Gastrocnemius medialis (tissue), 4 donors: ENCODE measurements around the gene RGCC. TPM values are rescaled to one million over a fixed set of nuclear protein-coding genes. Genes with fewer than 3 reads are reported as not detected.
A peak's percentile ranks its signal among the peaks of the same experiment; 100 is the strongest.

Source experiments
- ATAC-seq, 2 donors: fragments of 150-250 bp; one replicate each; pipeline ENCODE4 v1.9.1; 2016
- DNase-seq, 2 donors: peaks; one replicate each; pipeline ENCODE4 v3.0.0-alpha.2; 2019
- H3K27ac ChIP-seq, 4 donors: fragments of 200-600 bp; sonication (generic); 1 replicate in 1 of 4; 2 replicates in 3 of 4; pipeline ENCODE4 v1.5.1; 2016 to 2018; ENCODE audit warnings: mild to moderate bottlenecking in 2 of 4, moderate library complexity in 1 of 4
- H3K27me3 ChIP-seq, 3 donors: fragments of 200-600 bp; sonication (generic) in 2 of 3; 1 replicate in 1 of 3; 2 replicates in 2 of 3; pipeline versions ENCODE4 v1.5.1 to v1.6.0; 2016 to 2019; ENCODE audit warnings: mild to moderate bottlenecking in 1 of 3, moderate library complexity in 1 of 3
- H3K36me3 ChIP-seq, 2 donors: fragments of 200-600 bp; sonication (generic) in 1 of 2; one replicate each; pipeline ENCODE4 v1.5.1; 2017 to 2018
- H3K4me1 ChIP-seq, 2 donors: fragments of 200-600 bp; sonication (generic) in 1 of 2; one replicate each; pipeline ENCODE4 v1.5.1; 2016 to 2017; ENCODE audit warnings: mild to moderate bottlenecking in 2 of 2
- H3K4me3 ChIP-seq, 4 donors: fragments of 200-600 bp; sonication (generic) in 3 of 4; 1 replicate in 1 of 4; 2 replicates in 3 of 4; pipeline ENCODE4 v1.5.1; 2016 to 2019; ENCODE audit warnings: mild to moderate bottlenecking in 2 of 4
- H3K9me3 ChIP-seq, 3 donors: fragments of 200-600 bp; sonication (generic) in 2 of 3; 1 replicate in 1 of 3; 2 replicates in 2 of 3; pipeline ENCODE4 v1.5.1; 2016 to 2019
- CTCF ChIP-seq, 5 experiments: fragments of 450-650 bp in 3 of 5; fragments of 200-600 bp in 2 of 5; sonication (generic) in 2 of 5; IDR thresholded peaks in 4 of 5; conservative IDR thresholded peaks in 1 of 5; 1 replicate in 4 of 5; 2 replicates in 1 of 5; pipeline ENCODE4 v1.5.1; 2016 to 2019; ENCODE audit warnings: antibody characterized with exemption in 5 of 5, mild to moderate bottlenecking in 3 of 5, moderate library complexity in 3 of 5
- POLR2A ChIP-seq, 2 donors: fragments of 450-650 bp; IDR thresholded peaks; one replicate each; pipeline ENCODE4 v1.6.1; 2017; ENCODE audit warnings: antibody characterized with exemption in 2 of 2, mild to moderate bottlenecking in 2 of 2, moderate library complexity in 2 of 2
- in situ Hi-C, 4 donors: fragments of 200-750 bp; cut with MboI; loops; one replicate each; pipeline versions ENCODE4 v1.15.0 to v1.8.0; 2017; ENCODE audit warnings: low sequenced_read_pairs in 4 of 4
- intact Hi-C: fragments of 100-400 bp; cut with DNase I; formaldehyde crosslinking; loops from one replicate; pipeline ENCODE4 v1.15.1; 2023; ENCODE audit warnings: low total_unique reads
- total RNA-seq, 4 donors: library from RNA; depleted of rRNA; stranded (reverse); fragments of >200 nt; gene quantifications; one replicate each; pipeline versions ENCODE4 v1.1.0 to v1.2.3, GENCODE V29; 2016

The RGCC gene
- total RNA-seq, 4 donors from 2014 or later, result 56.1 to 135 (median 92.0) TPM

GRCh38 chr13:41455725-41456419 is 1.5 kb upstream of the RGCC start:
- in situ Hi-C loops, result loop anchor here in 2 of 4 donors (25.0 kb wide), 2 partner anchors 181 to 206 kb away; no protein-coding TSS in a partner anchor
- H3K4me1 ChIP-seq, result peaks cover 4 to 11% of the 10 kb centered on the region in 2 donors
- ATAC-seq (no peak), DNase-seq (no peak)
- peaks cover 18 to 32% (median 25%) of the 10 kb centered on the region in 3 donors for H3K27me3 ChIP-seq
- no peaks in the 10 kb centered on the region for H3K9me3 ChIP-seq
- intact Hi-C loops, result loop anchor here (2.0 kb wide), 1 partner anchor 197 kb away; no protein-coding TSS in a partner anchor
- TF ChIP-seq POLR2A (IDR thresholded peaks at IDR 0.05) (no peak), CTCF (IDR thresholded peaks at IDR 0.05 in 4 of 5, conservative IDR thresholded peaks at IDR 0.05 in 1 of 5) (no peak)
- no peaks in the 10 kb centered on the region for H3K36me3 ChIP-seq
- no peak overlapping the region for H3K4me3 ChIP-seq
- H3K27ac ChIP-seq, result no peak overlapping the region

GRCh38 chr13:41457589-41458186 is 338 bp downstream of the RGCC start:
- peaks cover 4 to 11% of the 10 kb centered on the region in 2 donors for H3K4me1 ChIP-seq
- H3K27ac ChIP-seq, result peak overlapping the region; percentile 19 to 70 (median 55)
- no peak for DNase-seq
- peaks cover 21 to 36% (median 25%) of the 10 kb centered on the region in 3 donors for H3K27me3 ChIP-seq
- H3K4me3 ChIP-seq, result peak overlapping the region; percentile 66 to 76 (median 70)
- in situ Hi-C loops, result loop anchor here in 2 of 4 donors (25.0 kb wide), 2 partner anchors 180 to 205 kb away; no protein-coding TSS in a partner anchor
- H3K9me3 ChIP-seq, result no peaks in the 10 kb centered on the region
- peaks cover 0 to 13% of the 10 kb centered on the region in 2 donors for H3K36me3 ChIP-seq
- intact Hi-C loops, result loop anchor here (2.0 kb wide), 2 partner anchors 39 to 195 kb away; no protein-coding TSS in a partner anchor
- ATAC-seq, result peak in 1 of 2 donors; percentile 10
- TF ChIP-seq CTCF (IDR thresholded peaks at IDR 0.05 in 4 of 5, conservative IDR thresholded peaks at IDR 0.05 in 1 of 5), result no peak
- TF ChIP-seq POLR2A (IDR thresholded peaks at IDR 0.05), result peak in 1 of 2 donors; percentile 62

- TF ChIP-seq POLR2A (IDR thresholded peaks at IDR 0.05), result no peak
- no peak for TF ChIP-seq CTCF (IDR thresholded peaks at IDR 0.05 in 4 of 5, conservative IDR thresholded peaks at IDR 0.05 in 1 of 5)
- intact Hi-C loops, result loop anchor here (2.0 kb wide), 1 partner anchor 39 kb away; no protein-coding TSS in a partner anchor
- ATAC-seq, result peak; percentile 13 to 51
- Histone ChIP-seq H3K27me3 (peaks cover 21 to 36% (median 25%) of the 10 kb centered on the region in 3 donors), H3K4me1 (peaks cover 4 to 11% of the 10 kb centered on the region in 2 donors), H3K9me3 (no peaks in the 10 kb centered on the region), H3K27ac (peak overlapping the region; percentile 19 to 70 (median 55)), H3K4me3 (peak overlapping the region; percentile 66 to 76 (median 70)), H3K36me3 (peaks cover 0 to 13% of the 10 kb centered on the region in 2 donors)
- in situ Hi-C loops, result loop anchor here in 2 of 4 donors (25.0 kb wide), 2 partner anchors 179 to 204 kb away; no protein-coding TSS in a partner anchor
- DNase-seq, result no peak
Observed at GRCh38 chr13:41458187-41458760, 924 bp downstream of the RGCC start.

GRCh38 chr13:41458761-41459431 is 1.5 kb downstream of the RGCC start:
- in situ Hi-C loops, result loop anchor here in 2 of 4 donors (25.0 kb wide), 2 partner anchors 178 to 203 kb away; no protein-coding TSS in a partner anchor
- no peaks in the 10 kb centered on the region for H3K9me3 ChIP-seq
- H3K27me3 ChIP-seq, result peaks cover 21 to 36% (median 25%) of the 10 kb centered on the region in 3 donors
- peak in 1 of 2 donors; percentile 35 for DNase-seq
- H3K27ac ChIP-seq, result peak overlapping the region; percentile 5 to 70 (median 41)
- intact Hi-C loops, result loop anchor here (2.0 kb wide), 1 partner anchor 38 kb away; no protein-coding TSS in a partner anchor
- peak in 1 of 2 donors; percentile 58 for ATAC-seq
- peaks cover 0 to 13% of the 10 kb centered on the region in 2 donors for H3K36me3 ChIP-seq
- TF ChIP-seq POLR2A (IDR thresholded peaks at IDR 0.05), result no peak
- TF ChIP-seq CTCF (IDR thresholded peaks at IDR 0.05 in 4 of 5, conservative IDR thresholded peaks at IDR 0.05 in 1 of 5), result peak in 4 of 5 experiments; percentile 8 to 67 (median 40)
- H3K4me3 ChIP-seq, result peak overlapping the region; percentile 66 to 76 (median 70)
- H3K4me1 ChIP-seq, result peaks cover 4 to 11% of the 10 kb centered on the region in 2 donors
